Dendritic cell treated with granulocyte-macrophage colony-stimulating factor and Interleukin-4, amounts not matched to agents 40 ng/mL and 50 ng/mL, for 4 days (primary cell): ENCODE data around the gene SEC24B.

Experiments
- H3K27ac Mint-ChIP-seq: one replicate; pipeline ENCODE4 v1.8.0; 2022; ENCODE audit warnings: mild to moderate bottlenecking, mixed read lengths
- H3K27me3 Mint-ChIP-seq: one replicate; pipeline ENCODE4 v1.8.0; 2022; ENCODE audit warnings: mild to moderate bottlenecking, mixed read lengths
- H3K36me3 Mint-ChIP-seq: one replicate; pipeline ENCODE4 v1.8.0; 2022; ENCODE audit warnings: low read depth, mixed read lengths
- H3K4me1 Mint-ChIP-seq: one replicate; pipeline ENCODE4 v1.8.0; 2022; ENCODE audit warnings: low read depth, mixed read lengths
- H3K4me3 Mint-ChIP-seq: one replicate; pipeline ENCODE4 v1.8.0; 2022; ENCODE audit warnings: mild to moderate bottlenecking, moderate library complexity, mixed read lengths
- H3K9me3 Mint-ChIP-seq: one replicate; pipeline ENCODE4 v1.8.0; 2022; ENCODE audit warnings: mixed read lengths
- intact Hi-C: fragments of 100-400 bp; cut with micrococcal nuclease; formaldehyde crosslinking; loops from one replicate; pipeline ENCODE4 v1.15.0; 2022

The SEC24B gene

DNA sequence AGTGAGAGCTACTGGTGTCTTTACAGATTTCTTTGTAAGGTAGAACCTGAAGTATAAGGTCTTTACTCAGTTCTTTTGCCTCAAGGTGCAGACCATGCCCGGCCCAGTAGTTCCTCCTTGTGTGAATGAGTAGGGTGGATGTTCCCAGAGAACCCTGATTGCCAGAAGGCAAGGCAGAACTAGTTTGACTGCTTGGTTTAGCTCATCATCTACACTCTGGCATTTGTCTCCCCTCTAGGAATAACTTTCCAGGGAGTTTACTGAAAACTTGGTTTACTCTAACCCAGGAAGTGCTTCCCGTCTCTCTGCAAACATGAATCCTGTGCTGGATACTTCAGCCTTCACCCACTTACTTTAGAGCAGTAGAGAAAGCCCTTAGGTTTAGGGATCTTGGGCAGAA, 155.5 kb downstream of the SEC24B start:
- no peaks in the 10 kb centered on the region for H3K27me3 Mint-ChIP-seq
- intact Hi-C loops = no loop called here
- H3K27ac Mint-ChIP-seq = no peak overlapping the region
- H3K4me1 Mint-ChIP-seq = peaks cover 11% of the 10 kb centered on the region
- no peak overlapping the region for H3K4me3 Mint-ChIP-seq
- no peaks in the 10 kb centered on the region for H3K36me3 Mint-ChIP-seq
- no peaks in the 10 kb centered on the region for H3K9me3 Mint-ChIP-seq

DNA sequence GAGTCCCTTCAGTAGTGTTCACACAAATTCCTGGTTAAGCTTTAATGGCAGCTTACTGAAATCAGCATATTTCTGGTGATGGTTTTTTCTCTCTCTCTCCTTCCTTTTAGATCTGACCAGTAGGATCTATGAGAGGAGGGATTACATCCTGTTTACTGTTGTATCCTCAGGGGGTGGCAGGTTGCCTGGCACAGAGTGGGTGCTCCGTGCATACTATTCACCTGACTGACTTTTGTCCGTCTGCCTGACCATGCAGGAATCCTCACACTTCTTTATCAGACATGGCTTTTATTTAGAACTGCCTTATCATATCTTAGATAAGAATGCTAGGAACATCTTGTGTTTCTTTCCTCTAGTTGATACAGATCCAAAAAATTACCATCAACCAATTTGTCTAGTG, 156.0 kb downstream of the SEC24B start:
- Mint-ChIP-seq H3K4me1 (peaks cover 6% of the 10 kb centered on the region), H3K9me3 (no peaks in the 10 kb centered on the region), H3K36me3 (no peaks in the 10 kb centered on the region), H3K4me3 (no peak overlapping the region), H3K27ac (no peak overlapping the region), H3K27me3 (no peaks in the 10 kb centered on the region)
- intact Hi-C loops = no loop called here
